HG02943 (cell line): ENCODE results near the gene GSK3B.
"Not testable (repeated sequence)": the region's sequence is repeated elsewhere in the genome, so short reads cannot be mapped to it uniquely, and the experiment has no call there.

Source experiments
- ATAC-seq: cut with Tn5 transposase; IDR thresholded peaks from one replicate; pipeline ENCODE4 v1.9.1; 2021; ENCODE audit warnings: mild to moderate bottlenecking, low read depth, moderate library complexity; ENCODE audit not compliant: unreplicated experiment

Gene GSK3B

DNA sequence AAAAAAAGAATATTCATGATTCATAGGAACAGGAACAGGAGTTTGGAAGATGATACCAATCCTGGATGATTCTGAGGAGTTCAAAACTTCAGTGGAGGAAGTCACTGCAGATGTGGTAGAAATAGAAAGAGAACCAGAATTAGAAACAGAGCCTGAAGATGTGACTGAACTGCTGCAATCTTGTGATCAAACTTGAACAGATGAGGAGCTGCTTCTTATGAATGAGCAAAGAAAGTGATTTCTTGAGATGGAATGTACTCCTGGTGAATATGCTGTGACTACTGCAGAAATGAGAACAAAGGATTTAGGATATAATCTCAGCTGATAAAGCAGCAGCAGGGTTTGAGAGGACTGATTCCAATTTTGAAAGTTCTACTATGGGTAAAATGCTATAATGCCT lies 72.7 kb downstream of the GSK3B start:
- no peak for ATAC-seq

DNA sequence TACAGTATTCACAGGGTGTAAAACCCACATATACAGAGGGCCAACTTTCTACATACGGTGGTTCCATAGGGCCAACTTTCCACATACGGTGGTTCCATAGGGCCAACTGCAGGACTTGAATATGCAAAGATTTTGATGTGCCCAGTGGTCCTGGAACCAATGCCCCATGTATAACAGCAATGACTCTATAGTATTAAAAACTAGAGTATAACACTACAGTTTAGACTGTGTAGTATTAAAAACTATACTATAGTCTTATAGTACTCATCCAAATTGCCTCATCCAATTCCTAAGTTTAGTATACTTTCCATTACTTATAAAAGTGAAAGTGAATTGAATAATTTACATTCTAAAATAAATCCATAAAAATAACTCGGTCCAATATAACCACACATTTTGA lies 75.9 kb downstream of the GSK3B start:
- no peak for ATAC-seq

DNA sequence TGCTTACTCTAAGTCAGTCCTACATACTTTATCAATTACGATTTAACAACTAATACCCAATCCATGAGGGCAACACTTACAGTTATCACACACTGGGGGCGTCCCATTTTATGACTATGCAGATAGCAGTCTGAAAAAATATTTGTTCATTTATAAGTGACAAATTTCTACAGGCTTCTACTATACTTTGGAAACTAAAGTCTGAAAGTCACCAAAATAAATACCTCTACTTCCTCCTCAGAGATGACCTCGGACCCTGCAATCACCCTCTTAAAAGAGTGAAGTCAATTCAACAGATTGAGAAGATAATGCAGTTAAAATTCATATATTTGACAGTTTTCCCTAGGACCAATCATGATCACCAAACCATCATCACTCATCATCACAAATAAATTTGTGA lies 76.6 kb downstream of the GSK3B start:
- ATAC-seq = no peak

DNA sequence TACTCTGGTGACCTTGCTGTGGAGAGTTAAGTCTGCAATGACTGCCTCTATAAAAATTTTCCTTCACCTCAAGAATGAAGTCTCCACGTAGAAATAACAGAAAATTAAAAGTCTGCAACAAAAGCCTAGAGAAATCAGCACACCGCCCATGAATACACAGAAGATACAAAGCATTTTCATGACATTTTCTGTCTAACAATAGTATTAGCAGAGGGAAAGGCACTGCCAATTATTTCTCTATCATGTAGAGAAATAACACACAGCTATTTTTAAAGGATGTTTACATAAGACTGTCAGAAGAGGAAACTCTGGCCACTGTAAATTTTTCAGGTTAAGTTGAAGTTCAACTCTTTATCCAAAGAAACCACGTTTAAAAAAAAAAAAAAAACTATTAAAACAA lies 80.8 kb downstream of the GSK3B start:
- no peak for ATAC-seq

DNA sequence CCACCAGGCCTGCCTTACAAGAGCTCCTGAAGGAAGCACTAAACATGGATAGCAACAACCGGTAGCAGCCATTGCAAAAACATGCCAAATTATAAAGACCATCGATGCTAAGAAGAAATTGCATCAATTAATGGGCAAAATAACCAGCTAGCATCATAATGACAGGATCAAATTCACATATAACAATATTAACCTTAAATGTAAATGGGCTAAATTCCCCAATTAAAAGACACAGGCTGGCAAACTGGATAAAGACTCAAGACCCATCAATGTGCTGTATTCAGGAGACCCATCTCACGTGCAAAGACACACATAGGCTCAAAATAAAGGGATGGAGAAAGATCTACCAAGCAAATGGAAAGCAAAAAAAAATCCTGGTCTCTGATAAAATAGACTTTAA lies 88.5 kb downstream of the GSK3B start:
- not testable (repeated sequence) for ATAC-seq

DNA sequence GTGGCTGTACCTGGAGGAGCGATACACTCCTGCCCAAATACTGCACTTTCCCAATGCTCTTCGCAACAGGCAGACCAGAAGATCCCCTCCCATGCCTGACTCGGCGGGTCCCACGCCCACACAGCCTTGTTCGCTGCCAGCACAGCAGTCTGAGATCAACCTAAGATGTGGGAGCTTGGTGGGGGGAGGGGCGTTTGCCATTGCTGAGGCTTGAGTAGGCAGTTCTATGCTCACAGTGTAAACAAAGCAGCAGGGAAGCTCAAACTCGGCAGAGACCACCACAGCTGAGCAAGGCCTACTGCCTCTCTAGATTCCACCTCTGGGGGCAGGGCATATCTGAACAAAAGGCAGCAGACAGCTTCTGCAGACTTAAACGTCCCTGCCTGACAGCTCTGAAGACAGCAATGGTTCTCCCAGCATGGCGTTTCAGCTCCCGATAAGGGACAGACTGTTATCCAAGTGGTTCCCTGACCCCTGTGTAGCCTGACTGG lies 90.2 kb downstream of the GSK3B start:
- not testable (repeated sequence) for ATAC-seq

DNA sequence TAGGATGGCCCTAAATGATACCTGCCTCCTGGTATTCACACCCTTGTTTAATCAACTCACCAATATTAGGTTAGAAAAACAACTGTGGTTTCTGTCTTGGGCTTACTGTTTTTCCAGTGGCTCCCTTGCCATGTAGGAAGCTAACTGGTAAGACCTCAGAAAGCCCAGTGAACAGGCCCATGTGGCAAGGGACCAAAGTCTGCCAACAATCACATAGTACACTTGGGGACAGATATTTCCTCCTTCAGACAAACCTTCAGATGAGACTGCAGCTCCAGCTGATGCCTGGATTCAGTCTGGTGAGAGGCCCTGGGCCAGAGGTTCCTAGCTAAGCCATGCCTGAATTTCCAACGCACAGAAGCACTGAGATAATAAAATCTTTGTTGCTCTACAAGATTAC lies 96.1 kb downstream of the GSK3B start:
- no peak for ATAC-seq

DNA sequence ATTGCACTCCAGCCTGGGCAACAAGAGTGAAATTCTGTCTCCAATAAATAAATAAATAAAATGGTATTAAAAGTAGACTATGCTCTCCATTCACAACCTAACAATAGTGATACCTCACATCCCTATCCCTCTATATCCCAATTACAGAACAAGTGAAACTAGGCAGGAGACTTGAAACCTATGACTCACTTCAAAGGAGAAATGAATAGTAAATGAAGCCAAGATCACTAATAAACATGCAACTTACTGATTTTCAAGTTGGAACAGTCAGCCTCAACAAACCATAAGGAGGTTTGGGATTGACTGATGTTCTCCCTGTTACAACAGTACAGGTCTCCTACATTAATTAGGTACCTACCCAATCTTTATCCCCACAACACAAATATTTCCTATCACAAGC lies 103.4 kb downstream of the GSK3B start:
- no peak for ATAC-seq

DNA sequence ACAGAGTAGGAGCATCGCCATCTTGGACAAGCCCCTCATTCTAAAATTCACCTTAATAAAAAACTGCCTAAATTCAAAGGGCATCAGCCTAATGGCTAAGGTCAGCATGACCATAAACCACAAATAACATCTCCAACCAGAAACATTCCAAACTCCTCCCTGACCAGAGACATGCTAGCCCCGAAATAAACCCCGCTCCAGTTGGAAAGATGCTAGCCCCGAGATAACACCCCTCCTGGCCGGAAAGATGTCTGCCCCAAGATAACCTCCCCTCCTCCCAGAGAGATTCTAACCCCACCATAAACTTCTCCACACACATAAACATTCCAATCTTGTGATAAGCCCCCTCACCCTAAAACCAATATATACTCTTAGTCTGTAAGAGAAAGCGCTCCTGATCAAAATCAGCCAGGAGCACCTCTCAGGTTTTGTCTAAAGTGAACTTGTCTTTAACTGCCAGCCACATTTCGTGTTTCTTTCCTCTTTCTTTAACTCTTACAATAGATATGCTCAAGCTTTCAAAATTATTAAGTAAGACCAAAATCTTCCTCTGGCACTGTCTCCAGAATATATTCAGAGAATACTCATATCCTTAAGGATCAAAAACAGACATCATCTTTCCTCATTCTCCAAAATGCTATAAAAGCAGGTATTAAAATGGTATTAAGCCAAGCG lies 104.1 kb downstream of the GSK3B start:
- ATAC-seq = no peak

DNA sequence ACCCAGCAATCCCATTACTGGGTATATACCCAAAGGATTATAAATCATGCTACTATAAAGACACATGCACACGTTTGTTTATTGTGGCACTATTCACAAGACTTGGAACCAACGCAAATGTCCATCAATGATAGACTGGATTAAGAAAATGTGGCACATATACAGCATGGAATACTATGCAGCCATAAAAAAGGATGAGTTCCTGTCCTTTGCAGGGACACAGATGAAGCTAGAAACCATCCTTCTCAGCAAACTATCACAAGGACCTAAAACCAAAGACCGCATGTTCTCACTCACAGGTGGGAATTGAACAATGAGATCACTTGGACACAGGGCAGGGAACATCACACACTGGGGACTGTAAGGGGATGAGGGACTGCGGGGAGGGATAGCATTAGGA lies 107.4 kb downstream of the GSK3B start:
- ATAC-seq = not testable (repeated sequence)

DNA sequence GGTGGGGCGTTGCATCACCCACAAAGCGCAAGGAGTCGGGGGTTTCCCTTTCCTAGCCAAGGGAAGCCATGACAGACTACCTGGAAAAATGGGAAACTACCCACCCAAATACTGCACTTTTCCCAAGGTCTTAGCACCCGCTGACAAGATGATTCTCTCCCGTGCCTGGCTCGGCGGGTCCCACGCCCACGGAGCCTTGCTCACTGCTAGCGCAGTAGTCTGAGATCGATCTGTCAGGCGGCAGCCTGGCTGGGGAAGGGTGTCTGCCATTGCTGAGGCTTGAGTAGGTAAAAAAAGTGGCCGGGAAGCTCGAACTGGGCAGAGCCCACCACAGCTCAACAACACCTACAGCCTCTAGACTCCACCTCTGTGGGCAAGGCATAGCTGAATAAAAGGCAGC lies 112.9 kb downstream of the GSK3B start:
- no peak for ATAC-seq

DNA sequence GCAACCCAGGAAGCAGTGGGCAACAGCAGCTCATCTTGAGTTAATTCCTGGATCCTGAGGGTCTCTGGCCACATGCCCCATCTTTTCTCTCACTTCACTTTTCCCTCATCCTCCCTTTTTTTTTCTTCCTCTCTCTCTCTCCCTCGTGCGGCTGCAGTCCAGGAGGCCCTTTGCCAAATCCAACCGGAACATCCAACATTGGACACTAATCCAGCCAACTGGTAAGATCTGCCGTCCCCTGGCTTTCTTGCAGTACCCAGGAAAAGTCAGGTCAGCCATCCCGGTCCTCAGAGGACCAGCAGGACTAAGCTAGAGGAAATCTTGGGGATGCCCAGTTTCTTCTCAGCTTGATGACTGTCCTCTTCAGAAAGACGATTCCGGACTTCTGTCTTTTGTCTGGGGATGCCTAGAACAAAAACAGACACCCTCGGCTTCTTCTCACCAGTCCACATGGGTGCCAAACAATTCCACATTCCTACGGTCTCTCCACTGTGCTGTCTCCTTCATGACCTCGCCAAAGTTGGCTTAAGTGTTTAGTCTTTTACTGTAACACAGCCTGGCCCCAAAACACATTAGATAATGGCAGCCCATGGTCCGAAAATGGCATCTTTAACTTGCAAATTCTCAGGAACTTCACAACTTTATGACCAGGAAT lies 115.6 kb downstream of the GSK3B start:
- no peak for ATAC-seq

DNA sequence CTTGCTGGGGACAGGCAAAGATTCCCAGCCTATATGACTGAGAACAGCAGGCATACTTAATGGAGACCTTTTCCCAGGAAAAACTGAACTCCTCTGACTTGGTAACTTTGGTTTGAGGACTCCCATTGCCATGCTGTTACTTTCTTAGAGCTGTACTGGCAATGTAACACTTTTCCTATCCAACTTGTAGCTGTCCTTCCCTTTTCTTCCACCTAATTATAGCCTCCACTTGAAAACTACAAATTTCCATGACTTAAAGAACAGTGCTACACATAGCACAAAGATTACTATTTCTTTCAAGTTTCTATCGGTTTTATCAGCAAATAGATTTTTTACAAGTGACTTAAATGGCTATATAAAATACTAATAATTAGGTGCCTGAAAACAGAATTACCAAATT lies 116.9 kb downstream of the GSK3B start:
- no peak for ATAC-seq

DNA sequence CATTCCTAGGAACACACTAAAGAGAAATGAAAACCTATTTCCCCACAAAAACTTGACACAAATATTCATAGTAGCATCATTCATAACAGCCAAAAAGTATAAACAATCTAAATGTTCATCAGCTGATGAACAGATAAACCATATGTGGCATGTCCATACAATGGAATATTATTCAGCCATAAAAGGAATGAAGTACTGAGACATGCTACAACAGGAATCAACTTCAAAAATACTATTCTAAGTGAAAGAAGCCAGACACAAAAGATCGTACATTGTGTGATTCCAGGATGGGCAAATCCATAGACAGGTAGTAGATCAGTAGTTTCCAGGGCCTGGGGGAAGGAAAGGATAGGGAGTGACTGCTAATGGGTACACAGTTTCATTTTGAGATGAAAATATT lies 118.0 kb downstream of the GSK3B start:
- no peak for ATAC-seq

DNA sequence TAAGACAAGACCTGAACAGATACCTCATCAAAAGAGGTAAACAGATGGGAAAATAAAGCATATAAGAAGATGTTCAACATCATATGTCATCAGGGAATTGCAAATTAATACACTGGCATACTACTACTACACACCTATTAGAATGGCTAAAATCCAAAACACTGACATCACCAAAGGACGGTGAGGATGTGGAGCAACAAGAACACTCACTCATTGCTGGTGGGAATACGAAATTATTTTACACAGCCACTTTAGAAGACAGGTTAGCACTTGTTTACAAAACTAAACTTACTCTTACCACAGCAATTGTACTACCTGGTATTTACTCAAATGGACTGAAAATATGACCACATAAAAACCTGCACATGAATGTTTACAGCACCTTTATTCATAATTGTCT lies 119.6 kb downstream of the GSK3B start:
- no peak for ATAC-seq

DNA sequence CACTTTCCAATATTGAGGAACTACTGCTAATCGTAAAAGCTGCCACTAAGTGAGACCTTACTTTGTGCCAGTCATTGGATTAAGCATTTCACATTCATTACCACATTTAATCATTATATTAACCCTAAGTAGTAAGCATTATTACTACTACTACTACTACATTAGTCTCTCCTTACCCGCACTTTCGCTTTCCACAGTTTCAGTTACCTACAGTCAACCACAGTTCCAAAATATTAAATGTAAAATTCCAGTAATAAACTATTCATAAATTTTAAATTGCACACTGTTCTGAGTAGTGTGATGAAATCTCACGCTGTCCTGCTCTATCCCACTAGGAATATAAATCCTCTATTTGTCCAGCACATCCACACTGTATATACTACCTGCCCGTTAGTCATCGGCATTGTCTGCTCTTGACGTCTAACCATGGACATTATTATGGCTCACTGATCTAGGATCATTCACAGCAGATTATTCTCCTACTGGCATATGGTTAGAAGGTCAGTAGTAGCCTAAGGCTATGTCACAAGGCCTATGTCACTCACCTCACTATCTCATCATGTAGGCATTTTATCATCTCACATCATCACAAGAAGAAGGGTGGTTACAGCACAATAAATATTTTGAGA lies 121.1 kb downstream of the GSK3B start:
- ATAC-seq = no peak

DNA sequence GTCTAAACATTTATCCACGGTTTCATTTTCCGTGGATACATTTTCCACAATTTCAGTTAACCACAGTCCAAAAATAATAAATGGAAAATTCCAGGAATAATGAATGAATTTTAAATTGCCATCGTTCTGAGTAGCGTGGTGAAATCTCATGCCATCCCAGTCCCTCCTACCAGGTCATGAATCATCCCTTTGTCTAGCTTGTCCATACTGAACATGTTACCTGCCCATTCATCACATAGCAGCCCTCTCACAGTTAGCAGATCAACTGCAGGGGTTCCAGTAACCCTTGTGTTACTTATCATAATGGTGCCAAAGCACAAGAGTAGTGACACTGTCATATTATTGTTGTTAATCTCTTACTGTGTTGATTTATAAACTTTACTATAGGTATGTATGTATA lies 124.5 kb downstream of the GSK3B start:
- no peak for ATAC-seq

DNA sequence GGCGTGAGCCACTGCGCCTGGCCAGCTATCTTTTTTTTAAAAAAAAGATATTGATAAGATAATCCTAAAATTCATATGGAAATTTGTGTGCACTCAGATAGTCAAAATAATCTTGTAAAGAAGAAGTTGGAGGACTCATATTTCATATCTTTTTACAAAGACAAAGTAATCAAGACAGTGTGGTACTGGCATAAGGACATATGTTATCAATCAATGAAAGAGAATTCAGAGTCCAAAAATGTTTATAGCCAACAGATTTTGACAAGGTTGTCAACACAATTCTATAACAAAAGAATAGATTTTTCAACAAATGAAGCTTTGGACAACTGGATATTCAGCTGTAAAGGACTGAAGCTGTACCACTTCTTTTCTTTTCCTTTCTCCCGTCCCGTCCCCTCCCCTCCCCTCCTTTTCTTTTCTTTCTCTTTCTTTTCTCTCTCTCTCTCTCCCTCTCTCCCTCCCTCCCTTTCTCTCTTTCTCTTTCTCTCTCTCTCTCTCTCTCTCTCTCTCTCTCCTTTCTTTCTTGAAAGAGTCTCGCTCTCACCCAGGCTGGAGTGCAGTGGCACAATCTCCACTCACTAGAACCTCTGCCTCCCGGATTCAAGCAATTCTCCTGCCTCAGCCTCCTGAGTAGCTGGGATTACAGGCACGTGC lies 126.8 kb downstream of the GSK3B start:
- no peak for ATAC-seq

DNA sequence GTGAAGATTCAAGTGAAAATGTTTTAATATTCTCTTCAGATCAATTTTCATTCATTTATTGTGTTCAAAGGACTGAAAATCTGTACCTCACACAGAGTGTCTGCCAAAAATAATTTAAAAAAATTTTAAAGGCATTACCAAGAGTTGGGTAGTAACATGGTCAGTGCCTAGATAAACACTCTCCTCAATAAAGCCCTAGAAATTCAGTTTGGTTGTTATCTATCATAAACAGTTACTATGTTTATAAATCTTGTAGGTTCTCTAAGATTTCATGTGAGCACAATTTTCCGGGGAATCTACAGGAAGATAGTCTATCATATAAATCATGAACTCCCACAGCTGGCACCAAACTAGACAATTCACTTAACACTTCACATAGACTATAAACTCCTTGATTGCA lies 128.6 kb downstream of the GSK3B start:
- no peak for ATAC-seq

DNA sequence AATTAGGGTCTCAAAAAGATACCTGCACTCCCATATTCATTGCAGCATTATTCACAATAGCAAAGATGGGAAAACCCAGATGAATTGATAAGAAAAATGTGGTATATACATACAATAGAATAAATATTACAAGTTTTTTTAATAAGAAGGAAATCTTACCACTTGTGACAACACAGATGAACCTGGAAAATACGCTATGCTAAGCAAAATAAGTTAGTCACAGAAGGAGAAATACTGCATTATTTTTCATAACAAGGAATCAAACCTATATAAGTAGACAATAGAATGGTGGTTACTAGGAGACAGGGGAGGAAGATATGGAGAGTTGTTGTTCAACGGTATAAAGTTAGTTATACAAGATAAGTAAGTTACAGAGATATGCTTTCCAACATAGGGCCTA lies 130.0 kb downstream of the GSK3B start:
- no peak for ATAC-seq

DNA sequence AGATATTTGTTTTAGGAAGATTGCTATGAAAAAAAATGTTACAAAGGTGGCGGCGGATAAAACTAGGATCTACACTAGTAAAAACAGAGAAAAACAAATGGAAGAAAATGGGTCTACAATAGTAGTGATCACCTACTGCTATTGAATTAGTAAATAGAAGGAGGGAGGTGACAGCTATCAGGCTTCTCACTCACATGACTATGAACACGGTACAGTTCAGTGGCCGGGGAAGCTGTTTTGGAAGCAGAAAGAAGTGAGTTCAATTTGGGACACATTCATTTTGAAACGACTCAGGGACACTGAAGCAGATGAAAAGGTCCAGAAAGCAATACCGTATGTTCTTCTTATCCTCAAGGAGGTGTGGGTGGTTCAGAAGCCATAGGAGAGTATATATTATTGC lies 138.3 kb downstream of the GSK3B start:
- no peak for ATAC-seq
